Small intestine (tissue), 7 donors: ENCODE measurements around the gene LHPP. TPM values are rescaled to one million over a fixed set of nuclear protein-coding genes. Genes with fewer than 3 reads are reported as not detected.

Experiments
- DNase-seq, 2 donors: peaks; one replicate each; pipeline versions ENCODE4 v3.0.0 to v3.0.0-alpha.2; 2013
- FAIRE-seq: peaks from 2 replicates; lab custom pipeline; 2012; peaks lifted over from hg19 to GRCh38; lab: Jason Lieb, UNC
- H3K27ac ChIP-seq, 3 donors: one replicate each; pipeline ENCODE4 v1.5.1; 2013; ENCODE audit warnings: low read length in 2 of 3, mild to moderate bottlenecking in 2 of 3, control low read depth in 1 of 3, inconsistent platforms in 1 of 3, low read depth in 1 of 3, moderate library complexity in 1 of 3
- H3K27me3 ChIP-seq, 3 donors: one replicate each; pipeline ENCODE4 v1.6.1; 2013; ENCODE audit warnings: low read length in 3 of 3, inconsistent platforms in 1 of 3; ENCODE audit not compliant: control insufficient read depth in 3 of 3, insufficient read depth in 3 of 3
- H3K36me3 ChIP-seq, 3 donors: one replicate each; pipeline ENCODE4 v1.6.1; 2013; ENCODE audit warnings: low read length in 3 of 3, inconsistent platforms in 1 of 3, low read depth in 1 of 3, mild to moderate bottlenecking in 1 of 3, moderate library complexity in 1 of 3; ENCODE audit not compliant: control insufficient read depth in 3 of 3, insufficient read depth in 2 of 3
- H3K4me1 ChIP-seq, 3 donors: one replicate each; pipeline ENCODE4 v1.6.1; 2013; ENCODE audit warnings: low read length in 2 of 3, inconsistent platforms in 1 of 3, low read depth in 1 of 3, mild to moderate bottlenecking in 1 of 3, moderate library complexity in 1 of 3; ENCODE audit not compliant: control insufficient read depth in 3 of 3, insufficient read depth in 2 of 3
- H3K4me3 ChIP-seq, 3 donors: one replicate each; pipeline ENCODE4 v1.5.1; 2013; ENCODE audit warnings: low read length in 3 of 3, control low read depth in 1 of 3, inconsistent platforms in 1 of 3, low read depth in 1 of 3, mild to moderate bottlenecking in 1 of 3, moderate library complexity in 1 of 3
- H3K9me3 ChIP-seq, 2 donors: one replicate each; pipeline ENCODE4 v1.6.1; 2013; ENCODE audit warnings: low read depth in 1 of 2, low read length in 1 of 2; ENCODE audit not compliant: control insufficient read depth in 2 of 2, insufficient read depth in 1 of 2
- WGBS, 3 donors: extraction: QIAGEN DNeasy Blood & Tissue Kit; methylation state at CpG; one replicate each; pipeline ENCODE4 v1.1.7; 2013; 5-methylcytosine and 5-hydroxymethylcytosine counted together
- polyA plus RNA-seq, 4 donors: library from polyadenylated mRNA; stranded (reverse) in 3 of 4; unstranded in 1 of 4; fragments of 200-250 nt in 3 of 4; fragments of 120-200 nt in 1 of 4; gene quantifications; one replicate each; pipeline versions ENCODE4 v1.2.1 to v1.2.3, GENCODE V29; 2013
- donor health status: healthy with polysubstance abuse.
- donor health status: control.
- donor health status: control.
- donor health status: Bipolar disorder and iron deficiency.
- donor health status: healthy.

Gene LHPP
- polyA plus RNA-seq, 4 donors, result 17.2 to 47.7 (median 35.0) TPM

GRCh38 chr10:124449170-124450011 lies 12.2 kb upstream of the LHPP start:
- Histone ChIP-seq H3K36me3 (no peaks in the 10 kb centered on the region), H3K27me3 (peaks cover 15 to 68% (median 50%) of the 10 kb centered on the region in 3 donors), H3K27ac (no peak overlapping the region), H3K4me3 (peak overlapping the region in 2 of 3 donors; percentile 37 to 41), H3K9me3 (no peaks in the 10 kb centered on the region), H3K4me1 (peaks cover 2 to 24% (median 3%) of the 10 kb centered on the region in 3 donors)
- WGBS, 3 donors, result 2 to 3% (median 2%) methylated on average over 53 to 59 of the region's 59 CpGs
- peak in 1 of 2 donors; percentile 66 for DNase-seq
- no peak for FAIRE-seq

GRCh38 chr10:124450012-124450782 lies 11.4 kb upstream of the LHPP start, which contains the start of gene NKX1-2:
Gene NKX1-2, minus strand, starts transcription at chr10:124450035. Its CDS starts 92 bp downstream, at chr10:124449943.
- Histone ChIP-seq H3K27me3 (peaks cover 15 to 70% (median 50%) of the 10 kb centered on the region in 3 donors), H3K9me3 (no peaks in the 10 kb centered on the region), H3K4me1 (peaks cover 2 to 18% (median 3%) of the 10 kb centered on the region in 3 donors), H3K4me3 (peak within 1 kb of the TSS in 2 of 3 donors; percentile 37 to 41), H3K27ac (no peak within 1 kb of the TSS), H3K36me3 (no peaks in the 10 kb centered on the region)
- DNase-seq (peak in 1 of 2 donors; percentile 80), FAIRE-seq (no peak)
- 4 to 6% (median 4%) methylated on average over 49 to 57 of the region's 57 CpGs for WGBS, 3 donors

GRCh38 chr10:124450783-124451057 lies 10.9 kb upstream of the LHPP start:
- WGBS, 3 donors, result 31 to 41% (median 40%) methylated on average over 5 of the region's 5 CpGs
- no peak overlapping the region for H3K4me3 ChIP-seq
- FAIRE-seq (no peak), DNase-seq (no peak)
- H3K4me1 ChIP-seq, result peaks cover 2 to 16% (median 3%) of the 10 kb centered on the region in 3 donors
- H3K27ac ChIP-seq, result no peak overlapping the region
- peaks cover 15 to 73% (median 50%) of the 10 kb centered on the region in 3 donors for H3K27me3 ChIP-seq
- no peaks in the 10 kb centered on the region for H3K36me3 ChIP-seq
- no peaks in the 10 kb centered on the region for H3K9me3 ChIP-seq

- no peak for FAIRE-seq
- Histone ChIP-seq H3K27ac (no peak overlapping the region), H3K4me3 (no peak overlapping the region), H3K27me3 (peaks cover 15 to 73% (median 49%) of the 10 kb centered on the region in 3 donors), H3K36me3 (no peaks in the 10 kb centered on the region), H3K4me1 (peaks cover 2 to 16% (median 3%) of the 10 kb centered on the region in 3 donors), H3K9me3 (no peaks in the 10 kb centered on the region)
- DNase-seq, result no peak
- 36 to 71% (median 55%) methylated on average over 6 of the region's 6 CpGs for whole genome bisulfite sequencing, 3 donors
These were observed 10.3 kb upstream of the LHPP start for GRCh38 chr10:124451276-124451675.

DNA sequence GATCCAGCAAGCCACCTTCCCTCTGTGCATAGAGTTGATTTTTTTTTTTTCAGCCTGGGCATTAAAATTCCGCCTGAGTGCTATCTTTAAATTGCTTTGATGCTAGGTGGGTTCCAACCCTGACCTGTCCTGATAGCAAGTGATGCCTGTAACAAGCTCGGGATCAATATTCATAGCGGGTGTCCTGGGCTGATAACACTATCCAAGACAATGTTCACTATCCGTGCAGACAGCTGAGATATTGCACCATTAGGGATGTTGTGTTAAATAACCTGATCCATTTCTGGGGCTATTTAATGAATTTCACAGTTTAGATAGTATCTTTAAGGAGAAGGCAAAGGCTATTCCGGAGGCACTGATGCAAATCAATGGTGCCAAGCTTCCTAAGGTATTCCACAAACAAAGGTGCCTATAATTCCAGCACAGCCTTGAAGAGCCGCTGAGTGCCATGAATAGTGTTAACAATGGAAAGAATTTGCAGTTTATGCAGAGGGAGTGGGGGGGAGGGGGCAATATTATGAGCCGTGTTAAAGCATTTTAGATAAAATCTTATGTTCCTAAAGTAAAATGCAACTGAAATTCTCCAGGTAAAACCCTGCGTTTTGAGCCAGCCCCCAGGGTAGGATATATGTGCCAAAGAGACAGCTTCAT lies 7.5 kb upstream of the LHPP start:
- 32 to 47% (median 45%) methylated on average over 8 of the region's 8 CpGs for WGBS, 3 donors
- no peaks in the 10 kb centered on the region for H3K36me3 ChIP-seq
- no peak for DNase-seq
- no peaks in the 10 kb centered on the region for H3K9me3 ChIP-seq
- H3K27me3 ChIP-seq, result peaks cover 7 to 48% (median 35%) of the 10 kb centered on the region in 3 donors
- H3K4me3 ChIP-seq, result no peak overlapping the region
- no peak overlapping the region for H3K27ac ChIP-seq
- H3K4me1 ChIP-seq, result peaks cover 0 to 5% (median 0%) of the 10 kb centered on the region in 3 donors
- no peak for FAIRE-seq

DNA sequence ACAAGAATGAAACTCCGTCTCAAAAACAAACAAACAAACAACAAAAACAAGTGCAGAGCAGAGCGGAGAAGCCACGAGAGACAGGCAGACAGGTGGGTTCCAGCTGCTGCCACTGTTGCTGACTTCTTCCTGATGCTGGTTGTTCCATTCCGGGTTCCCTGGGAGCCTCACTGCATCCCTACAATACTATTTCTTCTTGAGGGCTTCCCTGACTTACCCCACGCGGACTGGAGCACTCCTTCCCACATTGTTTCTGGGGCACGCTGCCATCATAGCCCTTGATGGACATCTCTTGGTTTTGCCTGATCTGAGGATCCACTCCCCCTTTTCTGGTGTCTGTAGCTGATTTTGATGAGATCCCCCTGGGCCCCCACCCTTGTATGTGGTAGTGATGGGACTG lies 6.2 kb upstream of the LHPP start:
- Histone ChIP-seq H3K9me3 (no peaks in the 10 kb centered on the region), H3K27me3 (peaks cover 0 to 37% (median 25%) of the 10 kb centered on the region in 3 donors), H3K27ac (no peak overlapping the region), H3K4me1 (no peaks in the 10 kb centered on the region), H3K36me3 (no peaks in the 10 kb centered on the region), H3K4me3 (no peak overlapping the region)
- DNase-seq (no peak), FAIRE-seq (no peak)
- 71 to 80% (median 73%) methylated on average over 7 of the region's 7 CpGs for WGBS, 3 donors

DNA sequence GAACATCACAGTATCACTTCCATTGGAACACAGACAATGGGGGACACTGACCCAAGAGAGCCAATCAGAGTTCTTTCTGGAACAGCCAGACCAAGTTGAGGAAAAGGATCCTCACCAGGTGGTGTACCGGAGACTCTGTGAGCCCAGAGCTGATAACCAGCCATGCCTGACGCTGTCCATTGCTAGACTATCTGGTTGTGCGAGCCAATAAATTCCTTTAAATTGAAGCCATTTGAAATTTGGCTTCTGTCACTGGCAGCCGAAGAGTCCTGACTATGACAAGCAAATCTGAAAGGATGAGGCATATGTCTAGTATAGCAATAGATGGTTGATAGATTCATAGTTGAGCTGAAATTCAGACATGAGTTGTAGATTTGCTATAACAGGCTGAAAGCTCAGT lies 3.1 kb upstream of the LHPP start:
- no peaks in the 10 kb centered on the region for H3K36me3 ChIP-seq
- no peak overlapping the region for H3K4me3 ChIP-seq
- no peaks in the 10 kb centered on the region for H3K9me3 ChIP-seq
- 90 to 94% (median 93%) methylated on average over 4 of the region's 4 CpGs for WGBS, 3 donors
- peaks cover 0 to 14% (median 9%) of the 10 kb centered on the region in 3 donors for H3K27me3 ChIP-seq
- no peaks in the 10 kb centered on the region for H3K4me1 ChIP-seq
- DNase-seq (no peak), FAIRE-seq (no peak)
- no peak overlapping the region for H3K27ac ChIP-seq

- 66 to 89% (median 88%) methylated on average over 2 of the region's 2 CpGs for WGBS, 3 donors
- H3K4me3 ChIP-seq, result no peak overlapping the region
These were observed 2.7 kb upstream of the LHPP start for GRCh38 chr10:124458889-124459288.

More at GRCh38 chr10:124458889-124459288, 2.7 kb upstream of the LHPP start:
- no peak overlapping the region for H3K27ac ChIP-seq
- no peak for DNase-seq
- no peak for FAIRE-seq
- no peaks in the 10 kb centered on the region for H3K4me1 ChIP-seq
- no peaks in the 10 kb centered on the region for H3K36me3 ChIP-seq
- no peaks in the 10 kb centered on the region for H3K9me3 ChIP-seq
- peaks cover 0 to 9% (median 5%) of the 10 kb centered on the region in 3 donors for H3K27me3 ChIP-seq
